Upper lobe of left lung (tissue), 4 donors: ENCODE results near the gene YIPF1.
"Not testable (repeated sequence)": the region's sequence is repeated elsewhere in the genome, so short reads cannot be mapped to it uniquely, and the experiment has no call there.

Experiments
- CTCF ChIP-seq, 6 experiments: fragments of 450-650 bp in 4 of 6; fragments of 200-600 bp in 2 of 6; sonication (generic) in 2 of 6; IDR thresholded peaks; one replicate each; pipeline ENCODE4 v1.5.1; 2016 to 2019; ENCODE audit warnings: antibody characterized with exemption in 6 of 6
- EP300 ChIP-seq, 4 donors: sonication (generic); formaldehyde crosslinking; IDR thresholded peaks; one replicate each; pipeline ENCODE4 v1.5.1; 2017; ENCODE audit warnings: antibody characterized with exemption in 4 of 4, control low read depth in 2 of 4
- POLR2A ChIP-seq, 4 donors: fragments of 450-650 bp; IDR thresholded peaks; one replicate each; pipeline ENCODE4 v1.5.1; 2016 to 2017; ENCODE audit warnings: antibody characterized with exemption in 4 of 4, mild to moderate bottlenecking in 2 of 4
- POLR2AphosphoS5 ChIP-seq, 2 donors: sonication (generic); formaldehyde crosslinking; IDR thresholded peaks; one replicate each; pipeline ENCODE4 v1.5.1; 2017; ENCODE audit warnings: antibody characterized with exemption in 2 of 2

- not testable (repeated sequence) for TF ChIP-seq CTCF, POLR2A, EP300, POLR2AphosphoS5 (IDR thresholded peaks at IDR 0.05)
Measured at GRCh38 chr1:53875150-53875549, 14.4 kb downstream of the YIPF1 start.
